GM13976 (cell line): Measurements from ENCODE around the gene LHFPL3.

Experiments
- DNase-seq: peaks from one replicate; pipeline ENCODE4 v3.0.0; 2012; ENCODE audit warnings: low spot score
- in situ Hi-C: fragments of 300-500 bp; cut with MboI; formaldehyde crosslinking; loops from one replicate; pipeline ENCODE4 v1.12.0; 2022; ENCODE audit warnings: low sequenced_read_pairs, mixed read lengths, inconsistent platforms; ENCODE audit not compliant: unreplicated experiment
- TF ChIP-seq, protein P1 (sequence below): IDR thresholded peaks from 2 replicates; pipeline ENCODE4 v1.5.1; 2012; ENCODE audit warnings: borderline replicate concordance, mild to moderate bottlenecking; ENCODE audit not compliant: insufficient read depth; ENCODE audit errors: extremely low read depth, missing control alignments, control extremely low read depth

The LHFPL3 gene

DNA sequence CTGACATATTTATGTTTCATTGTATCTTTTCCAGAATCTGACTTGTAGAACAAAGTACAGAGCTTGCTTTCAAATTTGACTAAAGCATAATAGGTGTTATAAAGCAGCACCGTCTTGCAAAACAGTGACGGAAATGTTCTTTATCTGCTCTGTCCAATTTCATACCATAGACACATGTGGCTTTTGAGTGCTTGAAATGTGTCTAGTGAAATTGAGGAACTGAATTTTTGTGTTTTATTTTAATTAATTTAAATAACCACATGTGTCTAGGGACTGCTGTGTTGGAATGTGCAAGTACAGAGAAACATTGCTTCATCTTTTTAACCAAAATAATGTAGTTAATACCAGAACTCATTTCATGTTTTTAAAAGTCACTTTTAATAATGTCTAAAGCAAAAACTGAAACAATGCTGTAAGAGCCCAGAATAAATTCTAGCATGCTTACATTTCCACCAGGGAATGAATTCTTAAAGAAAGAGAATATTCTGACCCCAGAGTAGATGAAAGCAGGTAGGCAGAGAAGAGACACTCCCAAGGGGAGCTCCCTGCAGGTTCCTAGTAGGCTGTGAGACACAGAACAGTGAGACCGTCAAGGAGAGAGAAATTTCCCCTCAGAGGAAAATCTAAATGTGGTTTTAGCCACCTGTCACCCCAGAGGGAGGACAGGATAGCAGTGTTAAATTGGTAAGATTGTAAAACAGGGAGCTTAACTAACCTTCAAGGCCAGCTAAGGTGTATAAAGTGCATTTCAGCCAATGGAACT is 510.3 kb downstream of the LHFPL3 start:
- no peak for DNase-seq
- in situ Hi-C loops = no loop called here
- TF ChIP-seq, protein P1, sequence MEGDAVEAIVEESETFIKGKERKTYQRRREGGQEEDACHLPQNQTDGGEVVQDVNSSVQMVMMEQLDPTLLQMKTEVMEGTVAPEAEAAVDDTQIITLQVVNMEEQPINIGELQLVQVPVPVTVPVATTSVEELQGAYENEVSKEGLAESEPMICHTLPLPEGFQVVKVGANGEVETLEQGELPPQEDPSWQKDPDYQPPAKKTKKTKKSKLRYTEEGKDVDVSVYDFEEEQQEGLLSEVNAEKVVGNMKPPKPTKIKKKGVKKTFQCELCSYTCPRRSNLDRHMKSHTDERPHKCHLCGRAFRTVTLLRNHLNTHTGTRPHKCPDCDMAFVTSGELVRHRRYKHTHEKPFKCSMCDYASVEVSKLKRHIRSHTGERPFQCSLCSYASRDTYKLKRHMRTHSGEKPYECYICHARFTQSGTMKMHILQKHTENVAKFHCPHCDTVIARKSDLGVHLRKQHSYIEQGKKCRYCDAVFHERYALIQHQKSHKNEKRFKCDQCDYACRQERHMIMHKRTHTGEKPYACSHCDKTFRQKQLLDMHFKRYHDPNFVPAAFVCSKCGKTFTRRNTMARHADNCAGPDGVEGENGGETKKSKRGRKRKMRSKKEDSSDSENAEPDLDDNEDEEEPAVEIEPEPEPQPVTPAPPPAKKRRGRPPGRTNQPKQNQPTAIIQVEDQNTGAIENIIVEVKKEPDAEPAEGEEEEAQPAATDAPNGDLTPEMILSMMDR = no peak

DNA sequence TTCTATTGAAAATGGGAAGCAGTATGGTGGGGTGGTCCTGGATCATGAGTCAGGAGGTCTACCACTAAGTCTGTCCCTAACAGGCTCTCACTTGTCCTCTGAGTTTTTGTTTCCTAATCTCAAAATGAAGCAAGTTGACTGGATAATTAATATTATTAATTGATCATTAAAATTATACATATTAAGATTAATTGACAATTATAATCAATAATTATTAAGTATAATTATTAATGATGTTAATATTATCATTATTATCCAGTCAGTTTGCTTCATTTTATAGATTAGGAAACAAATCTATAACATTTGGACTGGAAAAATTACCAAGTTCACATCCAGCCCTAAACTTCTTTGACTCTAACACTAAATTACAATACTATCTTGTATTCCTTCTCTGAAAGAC is 511.4 kb downstream of the LHFPL3 start:
- TF ChIP-seq, protein P1 = no peak
- in situ Hi-C loops = no loop called here
- DNase-seq = no peak

DNA sequence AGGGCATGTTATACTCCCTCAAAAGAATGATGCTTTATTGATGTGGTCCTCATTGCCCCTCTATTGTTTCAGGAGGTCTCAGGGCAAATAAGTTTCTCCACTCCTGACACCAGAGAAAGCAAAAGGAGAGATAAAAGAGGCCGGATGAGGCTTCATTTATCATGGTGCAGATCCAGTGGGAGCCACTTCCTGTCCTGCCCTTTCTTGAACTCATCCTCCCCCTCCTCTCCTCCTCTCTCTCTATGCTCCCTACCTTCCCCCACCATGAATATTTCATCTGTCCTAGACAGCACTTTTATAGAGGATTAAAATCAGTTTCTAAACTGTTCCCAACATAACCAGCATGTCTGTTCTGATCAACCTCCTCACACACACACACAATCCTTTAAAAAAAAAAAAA is 513.4 kb downstream of the LHFPL3 start:
- no peak for DNase-seq
- in situ Hi-C loops = no loop called here
- TF ChIP-seq, protein P1 = no peak

DNA sequence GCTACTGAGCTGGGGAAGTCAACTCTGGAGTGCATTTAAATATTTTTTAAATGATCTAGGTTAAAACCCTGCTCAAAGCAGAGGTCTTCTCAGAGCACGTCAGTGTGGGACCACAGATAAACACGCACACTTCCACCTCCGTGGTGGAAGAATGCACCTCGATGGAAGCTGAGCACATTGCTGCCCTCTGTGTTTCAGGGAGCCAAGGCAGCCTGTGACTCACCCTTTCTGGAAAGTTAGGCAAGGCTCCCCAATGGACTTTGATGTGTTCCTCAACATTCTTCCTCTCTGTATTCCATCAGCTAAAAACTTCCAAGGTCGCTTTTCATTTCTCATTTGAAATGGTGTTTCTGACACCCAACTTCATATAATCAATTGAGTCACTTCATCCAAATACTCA is 514.8 kb downstream of the LHFPL3 start:
- in situ Hi-C loops = no loop called here
- DNase-seq = no peak
- TF ChIP-seq, protein P1 = no peak

DNA sequence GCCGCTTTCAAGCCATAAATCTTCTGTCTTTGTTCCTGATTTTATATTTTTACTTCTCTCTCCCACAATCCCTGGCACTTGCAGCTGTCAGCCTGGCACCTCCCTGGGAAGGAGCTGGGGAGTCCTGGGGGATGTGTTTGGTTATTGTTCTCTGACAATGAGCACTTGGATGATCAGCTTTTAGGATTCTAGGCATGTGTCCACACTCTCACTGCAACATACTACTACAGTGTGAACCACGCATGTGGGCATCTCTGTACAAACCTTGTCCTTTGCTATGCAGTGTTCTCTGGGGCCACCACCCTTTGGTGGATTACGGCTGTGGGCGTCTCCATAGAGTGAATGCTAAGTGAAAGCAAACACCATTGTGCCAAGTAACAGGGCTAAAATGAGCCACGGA is 517.2 kb downstream of the LHFPL3 start:
- in situ Hi-C loops = no loop called here
- TF ChIP-seq, protein P1 = no peak
- no peak for DNase-seq

DNA sequence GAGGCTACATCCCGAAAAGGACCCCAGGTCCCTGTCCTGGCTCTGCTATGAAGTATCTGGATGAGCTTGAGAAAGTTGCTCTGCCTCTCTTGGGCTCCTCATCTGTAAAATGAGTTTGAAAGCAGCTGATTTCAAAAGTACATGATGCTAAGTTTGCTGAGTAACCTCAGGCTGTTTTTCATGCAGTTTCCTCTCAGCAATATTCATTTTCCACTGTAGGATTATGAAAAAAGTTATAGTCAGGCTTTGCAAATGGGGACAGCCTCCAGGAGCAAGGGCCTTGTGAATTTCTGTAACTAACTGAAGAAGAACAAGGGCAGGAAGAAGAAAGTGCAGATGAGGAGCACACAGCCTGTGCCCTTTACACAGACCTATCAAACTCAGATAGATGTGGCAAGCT is 518.3 kb downstream of the LHFPL3 start:
- in situ Hi-C loops = no loop called here
- TF ChIP-seq, protein P1 = no peak
- DNase-seq = no peak
